ENCODE measurements around the gene BAIAP2L2. TPM values are rescaled to one million over a fixed set of nuclear protein-coding genes. Genes with fewer than 3 reads are reported as not detected.
"Not testable (repeated sequence)": the region's sequence is repeated elsewhere in the genome, so short reads cannot be mapped to it uniquely, and the experiment has no call there.

Gene BAIAP2L2, protein sequence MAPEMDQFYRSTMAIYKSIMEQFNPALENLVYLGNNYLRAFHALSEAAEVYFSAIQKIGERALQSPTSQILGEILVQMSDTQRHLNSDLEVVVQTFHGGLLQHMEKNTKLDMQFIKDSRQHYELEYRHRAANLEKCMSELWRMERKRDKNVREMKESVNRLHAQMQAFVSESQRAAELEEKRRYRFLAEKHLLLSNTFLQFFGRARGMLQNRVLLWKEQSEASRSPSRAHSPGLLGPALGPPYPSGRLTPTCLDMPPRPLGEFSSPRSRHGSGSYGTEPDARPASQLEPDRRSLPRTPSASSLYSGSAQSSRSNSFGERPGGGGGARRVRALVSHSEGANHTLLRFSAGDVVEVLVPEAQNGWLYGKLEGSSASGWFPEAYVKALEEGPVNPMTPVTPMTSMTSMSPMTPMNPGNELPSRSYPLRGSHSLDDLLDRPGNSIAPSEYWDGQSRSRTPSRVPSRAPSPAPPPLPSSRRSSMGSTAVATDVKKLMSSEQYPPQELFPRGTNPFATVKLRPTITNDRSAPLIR
- 0.25 TPM in 1 of 2 replicates, not detected in the other for total RNA-seq

DNA sequence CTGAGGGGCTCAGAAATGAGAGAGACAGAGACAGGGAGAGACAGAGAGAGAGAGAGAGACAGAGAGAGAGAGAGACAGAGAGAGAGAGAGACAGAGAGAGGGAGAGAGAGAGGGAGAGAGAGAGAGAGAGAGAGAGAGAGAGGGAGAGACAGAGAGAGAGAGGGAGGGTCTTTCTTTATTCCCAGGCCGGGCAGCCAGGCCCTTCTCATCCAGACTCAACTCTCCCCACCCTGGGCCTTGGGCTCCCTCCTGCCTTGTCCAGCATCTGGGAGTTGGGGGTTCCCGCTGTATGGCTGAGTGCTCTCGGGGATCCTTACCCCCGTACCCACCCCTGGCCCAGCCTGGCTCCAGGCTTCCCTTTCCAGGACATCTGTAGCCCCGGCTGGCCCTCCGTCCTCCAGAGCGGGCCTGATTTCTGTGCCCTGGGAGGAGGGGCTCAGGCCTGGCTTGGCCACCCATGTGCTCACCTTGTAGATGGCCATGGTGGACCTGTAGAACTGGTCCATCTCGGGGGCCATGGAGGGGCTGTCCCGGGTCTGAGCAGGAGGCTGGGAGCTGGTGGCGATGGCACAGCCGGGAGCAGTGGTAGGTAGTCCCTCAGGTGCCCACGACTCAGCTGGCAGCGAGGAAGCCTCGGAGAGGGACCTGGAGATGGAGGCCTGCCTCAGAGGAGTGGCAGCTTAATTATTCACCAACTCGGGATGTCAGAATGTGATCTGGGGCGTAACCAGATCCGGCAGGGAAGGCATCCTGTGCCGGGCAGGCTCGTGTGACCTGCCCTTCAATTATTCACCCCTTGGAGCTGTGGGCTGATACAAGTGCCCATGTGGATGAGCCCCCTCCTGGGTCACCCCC, at the start of gene BAIAP2L2:
Gene BAIAP2L2 (minus strand): TSS at position 677 of the 855 bp plus-strand sequence. CDS start 159 bp downstream, at position 518.
- no peak for DNase-seq (ENCODE audit: low read depth in 2 of 2)

DNA sequence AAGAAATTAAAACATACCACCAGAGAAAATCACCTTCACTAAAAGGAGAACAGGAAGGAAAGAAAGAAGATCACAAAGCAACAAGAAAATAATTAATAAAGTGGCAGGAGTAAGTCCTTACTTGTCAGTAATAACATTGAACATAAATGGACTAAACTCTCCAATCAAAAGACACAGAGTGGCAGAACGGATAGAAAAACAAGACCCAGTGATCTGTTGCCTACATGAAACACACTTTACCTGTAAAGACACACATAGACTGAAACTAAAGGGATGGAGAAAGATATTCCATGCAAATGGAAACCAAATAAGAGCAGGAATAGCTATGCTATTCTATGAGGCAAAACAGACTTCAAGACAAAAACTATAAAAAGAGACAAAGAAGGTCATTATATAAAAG, 45.2 kb upstream of the BAIAP2L2 start:
- DNase-seq (ENCODE audit: low read depth in 2 of 2) = no peak

DNA sequence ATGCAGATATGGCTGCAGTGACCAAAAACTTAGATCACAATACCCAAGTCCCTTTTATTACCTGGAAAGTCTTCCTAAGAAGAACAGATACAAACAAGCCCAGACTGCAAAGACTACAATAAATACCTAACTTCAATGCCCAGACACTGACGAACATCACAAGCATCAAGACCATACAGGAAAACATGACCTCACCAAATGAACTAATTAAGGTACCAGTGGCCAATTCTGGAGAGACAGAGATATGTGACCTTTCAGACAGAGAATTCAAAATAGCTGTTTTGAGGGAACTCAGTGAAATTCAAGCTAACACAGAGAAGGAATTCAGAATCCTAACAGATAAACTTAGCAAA, 44.1 kb upstream of the BAIAP2L2 start:
- not testable (repeated sequence) for DNase-seq (ENCODE audit: low read depth in 2 of 2)

DNA sequence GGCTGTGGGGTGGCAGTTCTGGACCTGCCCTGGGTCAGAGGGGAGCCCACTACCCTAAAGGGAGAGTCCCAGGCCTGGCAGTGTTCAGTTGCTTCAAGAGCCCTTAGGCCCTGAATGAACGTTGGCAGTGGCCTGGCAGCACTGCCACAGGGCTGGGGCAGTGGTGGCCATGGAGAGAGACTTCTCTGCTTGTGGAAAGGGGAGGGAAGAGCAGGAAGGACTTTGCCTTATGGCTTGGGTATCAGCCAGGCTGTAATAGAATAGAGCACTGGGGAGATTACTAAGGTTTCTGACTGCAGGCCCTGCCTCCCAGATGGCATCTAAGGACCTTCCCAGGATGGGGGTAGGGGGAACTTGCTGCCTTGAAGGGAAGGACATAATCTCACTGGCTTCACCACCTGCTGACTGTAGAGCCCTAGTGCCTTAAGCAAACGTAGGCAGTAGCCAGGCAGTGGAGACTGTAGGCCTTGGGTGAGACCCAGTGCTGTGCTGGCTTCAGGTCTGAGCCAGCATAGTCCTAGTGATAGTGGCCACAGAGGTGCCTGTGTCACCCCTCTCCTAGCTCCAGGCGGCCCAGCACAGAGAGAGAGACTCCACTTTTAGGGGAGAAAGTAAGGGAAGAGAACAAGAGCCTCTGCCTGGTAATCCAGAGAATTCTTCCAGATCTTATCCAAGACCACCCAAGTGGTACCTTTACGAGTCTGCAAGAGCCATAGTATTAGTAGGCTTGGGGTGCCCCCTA, 43.5 kb upstream of the BAIAP2L2 start:
- no peak for DNase-seq (ENCODE audit: low read depth in 2 of 2)

DNA sequence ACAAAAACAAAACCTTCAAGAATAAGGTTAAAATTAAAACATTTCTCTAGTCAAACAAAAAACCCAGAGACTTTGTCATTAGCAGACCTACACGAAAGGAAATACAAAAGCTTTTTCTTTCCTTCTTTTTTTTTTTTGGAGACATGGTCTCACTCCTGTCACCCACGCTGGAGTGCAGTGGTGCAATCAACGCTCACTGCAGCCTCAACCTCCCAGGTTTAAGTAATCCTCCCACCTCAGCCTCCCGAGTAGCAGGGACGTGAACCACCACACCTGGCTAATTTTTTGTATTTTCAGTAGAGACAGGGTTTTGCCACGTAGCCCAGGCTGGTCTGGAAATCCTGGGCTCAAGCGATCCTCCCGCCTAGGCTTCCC, 40.6 kb upstream of the BAIAP2L2 start:
- DNase-seq (ENCODE audit: low read depth in 2 of 2) = no peak

DNA sequence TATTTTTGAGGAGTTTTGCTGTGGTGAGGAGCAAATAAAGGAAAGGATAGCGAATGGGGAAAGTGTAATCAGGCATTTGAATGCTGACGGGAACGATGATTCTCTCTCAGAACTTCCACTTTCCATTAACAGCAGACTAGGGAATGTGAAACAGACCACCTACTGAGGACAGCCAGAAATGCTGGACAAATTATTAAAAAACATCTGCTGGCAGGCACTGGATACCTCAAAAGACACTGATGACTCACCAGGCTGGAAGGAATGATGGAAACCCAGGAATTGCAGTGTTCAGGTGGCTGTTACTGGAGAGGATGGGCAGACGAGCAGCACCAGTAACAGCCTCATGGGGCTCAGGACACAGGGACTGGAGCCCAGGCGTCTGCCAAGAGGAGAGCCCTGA, 37.8 kb upstream of the BAIAP2L2 start:
- DNase-seq (ENCODE audit: low read depth in 2 of 2) = no peak

DNA sequence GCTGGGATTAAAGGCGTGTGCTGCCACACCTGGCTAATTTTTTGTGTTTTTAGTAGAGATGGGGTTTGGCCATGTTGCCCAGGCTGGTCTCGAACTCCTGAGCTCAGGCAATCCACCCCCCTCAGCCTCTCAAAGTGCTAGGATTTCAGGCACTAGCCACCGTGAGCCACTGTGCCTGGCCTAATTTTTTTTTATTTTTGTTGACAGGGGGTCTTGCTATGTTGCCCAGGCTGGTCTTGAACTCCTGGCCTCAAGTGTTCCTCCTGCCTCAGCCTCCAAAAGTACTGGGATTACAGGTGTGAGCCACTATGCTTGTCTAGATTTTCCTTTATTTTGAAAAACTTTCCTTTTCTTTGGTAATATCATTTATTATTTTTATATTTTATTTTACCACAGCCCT, 35.7 kb upstream of the BAIAP2L2 start:
- not testable (repeated sequence) for DNase-seq (ENCODE audit: low read depth in 2 of 2)

DNA sequence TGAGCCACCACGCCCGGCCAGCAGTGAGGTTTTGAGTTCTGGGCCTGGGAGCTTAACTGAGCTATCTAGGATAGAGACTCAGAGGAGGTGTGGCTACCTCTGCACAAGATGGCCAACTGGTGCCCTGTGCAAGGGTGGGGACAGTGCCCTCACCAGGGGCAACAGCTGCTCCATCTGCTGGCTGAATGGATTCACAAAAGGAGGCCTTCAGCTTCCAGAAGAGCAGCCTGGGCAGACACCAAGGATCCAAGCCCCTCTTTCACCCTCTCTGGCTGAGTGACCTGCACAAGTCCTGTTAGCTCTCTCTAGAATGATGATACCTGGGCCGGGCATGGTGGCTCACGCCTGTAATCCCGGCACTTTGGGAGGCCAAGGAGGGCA, 33.5 kb upstream of the BAIAP2L2 start:
- no peak for DNase-seq (ENCODE audit: low read depth in 2 of 2)

DNA sequence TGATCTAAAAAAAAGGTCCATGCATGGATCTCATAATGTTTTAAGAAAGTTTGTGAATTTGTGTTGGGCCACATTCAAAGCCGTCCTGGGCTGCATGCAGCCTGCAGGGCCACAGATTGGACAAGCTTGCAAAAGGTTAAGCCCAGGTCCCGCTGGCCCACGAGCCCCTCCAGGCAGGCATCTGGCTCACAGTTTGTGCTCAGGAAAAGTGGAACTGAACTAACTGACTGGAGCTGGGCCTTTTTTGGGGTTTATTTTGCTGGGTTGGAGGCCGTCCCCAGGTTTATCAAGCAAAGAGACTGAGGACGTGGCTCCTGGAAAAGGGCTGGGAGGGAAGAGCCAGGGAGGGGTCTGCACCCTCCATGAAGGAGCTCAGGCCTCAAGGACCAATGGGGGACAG, 32.1 kb upstream of the BAIAP2L2 start:
- no peak for DNase-seq (ENCODE audit: low read depth in 2 of 2)

DNA sequence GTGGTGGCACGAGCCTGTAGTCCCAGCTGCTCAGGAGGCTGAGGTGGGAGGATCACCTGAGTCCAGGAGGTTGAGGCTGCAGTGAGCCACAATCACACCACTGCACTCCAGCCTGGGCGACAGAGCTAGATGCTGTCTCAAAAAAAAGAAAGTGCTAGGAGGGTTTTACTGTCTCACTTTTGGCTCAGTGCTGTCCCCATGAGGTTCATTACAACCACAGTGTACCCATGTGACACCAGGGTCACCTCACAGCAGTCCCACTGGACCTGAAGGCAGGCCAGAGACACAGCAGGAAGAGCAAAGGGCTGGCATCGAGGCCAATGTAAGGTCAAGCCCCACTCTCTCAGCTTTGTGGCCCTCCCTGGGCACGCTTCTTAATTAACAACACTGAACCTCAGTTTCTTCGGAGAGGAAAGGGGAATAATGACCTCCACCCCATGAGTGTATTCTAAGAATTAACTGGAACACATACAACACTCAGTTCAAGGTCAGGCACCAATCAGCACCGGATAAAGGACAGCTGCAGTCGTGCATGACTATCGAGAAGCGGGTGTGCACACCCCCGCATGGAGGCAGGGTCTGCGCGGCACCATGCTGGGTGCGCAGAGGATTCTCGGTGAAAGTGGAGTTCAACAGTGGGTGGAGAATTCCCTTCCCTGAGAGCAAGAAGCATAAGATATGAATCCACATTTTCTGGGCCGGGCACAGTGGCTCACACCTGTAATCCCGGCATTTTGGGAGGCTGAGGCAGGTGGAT, 30.9 kb upstream of the BAIAP2L2 start:
- no peak for DNase-seq (ENCODE audit: low read depth in 2 of 2)

DNA sequence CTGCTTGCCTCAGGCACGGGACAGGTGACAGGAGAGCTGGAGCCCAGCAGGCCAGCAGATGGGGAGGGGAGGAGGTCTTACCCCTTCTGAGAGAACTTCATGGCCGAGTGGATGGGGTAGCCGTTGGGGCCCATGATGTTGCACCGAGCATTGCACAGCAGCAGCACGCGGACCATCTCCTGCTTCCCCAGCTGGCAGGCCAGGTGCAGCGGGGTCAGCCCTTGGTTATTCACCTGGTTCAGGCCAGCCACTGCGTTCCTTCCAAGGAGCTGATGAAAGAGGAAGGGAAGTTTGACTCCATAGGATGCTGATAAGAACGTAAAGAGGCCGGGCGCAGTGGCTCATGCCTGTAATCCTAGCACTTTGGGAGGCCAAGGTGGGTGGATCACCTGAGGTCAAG, 29.4 kb upstream of the BAIAP2L2 start:
- DNase-seq (ENCODE audit: low read depth in 2 of 2) = no peak

DNA sequence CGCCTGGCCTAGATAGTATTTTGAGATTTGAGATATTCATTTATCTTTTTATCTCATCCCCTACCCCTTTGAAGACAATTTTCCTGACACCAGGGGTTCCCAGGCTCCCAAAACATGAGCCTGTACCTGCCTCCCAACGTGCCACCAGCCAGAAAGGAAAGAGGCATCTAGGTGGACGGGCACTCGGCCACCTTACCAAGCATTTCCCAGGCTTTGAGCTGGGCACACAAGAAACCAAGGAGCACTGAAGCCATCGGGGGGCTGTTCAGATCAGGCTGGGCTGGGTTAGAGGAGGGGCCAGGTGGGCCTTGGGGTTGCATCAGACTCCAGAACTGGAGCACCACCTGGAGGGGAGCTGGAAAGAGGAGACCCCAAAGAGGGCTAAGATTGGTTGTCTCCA, 28.5 kb upstream of the BAIAP2L2 start:
- no peak for DNase-seq (ENCODE audit: low read depth in 2 of 2)

DNA sequence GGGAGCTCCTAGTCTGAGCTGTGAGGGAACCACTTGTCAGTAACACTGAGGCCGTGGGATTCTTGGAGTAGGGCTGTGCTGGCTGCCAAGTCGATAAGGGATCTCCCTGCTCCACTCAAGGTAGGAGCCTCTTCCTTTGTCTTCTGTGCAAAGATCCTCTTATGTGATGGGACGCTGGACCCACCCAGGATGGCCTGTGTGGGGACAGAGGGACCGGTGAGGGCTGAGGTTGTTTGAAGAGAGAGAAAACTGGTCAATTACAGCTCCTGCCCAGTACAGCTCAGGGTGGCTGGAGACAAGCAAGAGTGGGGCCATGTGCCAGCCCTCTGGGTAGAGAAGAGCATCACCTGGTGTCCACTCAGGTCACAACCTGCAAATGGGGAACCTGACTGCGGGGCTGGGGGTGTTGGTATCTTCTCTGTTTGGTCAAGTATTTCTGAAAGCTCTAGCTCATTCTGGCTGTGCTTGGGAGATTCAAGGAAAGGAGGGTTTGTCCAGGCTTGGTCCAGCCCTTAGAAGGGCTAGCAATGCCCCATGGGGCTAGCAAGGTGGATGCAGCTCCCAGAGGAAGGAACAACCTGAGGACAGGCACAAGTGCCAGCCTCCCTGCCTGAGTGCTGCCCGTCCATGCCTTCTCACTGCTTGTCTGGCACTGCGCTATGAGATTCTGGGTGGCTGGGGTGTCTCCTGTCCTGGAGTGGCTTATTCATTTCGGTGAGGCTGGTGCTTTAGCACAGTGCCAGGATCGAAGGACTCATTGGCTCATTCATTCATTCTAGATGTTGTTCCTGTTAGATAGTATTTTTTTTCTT, 27.6 kb upstream of the BAIAP2L2 start:
- DNase-seq (ENCODE audit: low read depth in 2 of 2) = no peak

DNA sequence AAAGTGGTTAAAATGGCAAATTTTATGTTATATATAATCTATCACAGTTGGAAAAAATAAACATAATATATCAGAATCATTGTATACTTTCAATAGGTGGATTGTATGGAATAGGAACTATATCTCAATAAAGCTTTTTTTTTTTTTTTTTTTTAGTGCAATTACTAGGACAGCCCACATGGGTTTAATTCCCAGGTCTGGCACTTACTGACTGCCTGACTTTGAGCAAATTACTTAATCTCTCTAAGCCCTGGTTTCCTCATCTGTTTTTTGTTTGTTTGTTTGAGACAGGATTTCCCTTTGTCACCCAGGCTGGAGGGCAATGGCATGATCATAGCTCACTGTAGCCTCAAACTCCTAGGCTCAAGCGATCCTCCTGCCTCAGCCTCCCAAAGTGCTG, 26.1 kb upstream of the BAIAP2L2 start:
- no peak for DNase-seq (ENCODE audit: low read depth in 2 of 2)

DNA sequence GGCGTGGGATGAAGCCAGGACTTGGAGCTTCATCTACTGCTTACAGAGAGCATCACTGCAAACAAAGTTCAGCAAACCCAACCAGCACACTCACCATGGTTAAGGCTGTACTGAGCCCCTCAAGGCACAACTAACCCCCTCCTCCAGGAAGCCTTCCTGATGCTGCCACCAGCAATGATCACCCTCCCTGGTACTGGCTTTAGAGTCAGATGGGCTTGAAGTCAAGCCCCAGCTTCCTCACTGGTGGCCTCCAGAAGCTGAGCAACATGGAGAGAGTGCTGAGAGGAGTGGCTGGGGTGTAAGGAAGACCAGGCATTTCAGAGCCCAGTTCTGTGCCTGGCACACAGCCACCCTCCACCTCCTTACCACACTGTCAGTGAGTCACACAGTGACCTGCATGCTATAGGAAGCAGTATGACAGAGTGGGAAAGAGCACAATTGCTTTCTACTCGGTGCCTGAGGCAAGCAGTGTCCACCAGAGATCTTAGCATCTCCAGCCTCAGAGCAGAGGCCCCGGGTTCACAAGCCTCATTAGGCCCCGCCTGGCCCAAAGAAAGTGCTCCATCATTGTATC, 24.7 kb upstream of the BAIAP2L2 start:
- peak; percentile 70 to 82 for DNase-seq (ENCODE audit: low read depth in 2 of 2)

DNA sequence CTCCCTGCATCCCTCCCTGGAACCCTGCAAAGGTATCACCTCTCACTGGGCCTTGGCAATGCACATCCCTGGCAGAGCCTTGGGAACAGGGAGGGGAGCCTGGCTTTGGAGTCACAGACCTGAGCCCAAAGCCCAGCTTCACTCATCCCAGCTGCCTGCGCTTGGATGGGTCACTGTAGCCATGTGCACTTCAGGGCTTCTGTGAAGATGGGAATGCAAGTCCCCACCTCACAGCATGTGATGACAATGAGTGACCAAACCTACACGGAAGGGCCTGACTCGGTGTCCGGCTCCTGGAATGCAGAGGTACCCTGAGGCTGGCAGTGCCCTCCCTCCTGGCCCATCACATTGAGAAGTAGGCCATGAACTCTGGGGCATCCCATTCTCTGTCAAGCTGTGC, 22.8 kb upstream of the BAIAP2L2 start:
- no peak for DNase-seq (ENCODE audit: low read depth in 2 of 2)

DNA sequence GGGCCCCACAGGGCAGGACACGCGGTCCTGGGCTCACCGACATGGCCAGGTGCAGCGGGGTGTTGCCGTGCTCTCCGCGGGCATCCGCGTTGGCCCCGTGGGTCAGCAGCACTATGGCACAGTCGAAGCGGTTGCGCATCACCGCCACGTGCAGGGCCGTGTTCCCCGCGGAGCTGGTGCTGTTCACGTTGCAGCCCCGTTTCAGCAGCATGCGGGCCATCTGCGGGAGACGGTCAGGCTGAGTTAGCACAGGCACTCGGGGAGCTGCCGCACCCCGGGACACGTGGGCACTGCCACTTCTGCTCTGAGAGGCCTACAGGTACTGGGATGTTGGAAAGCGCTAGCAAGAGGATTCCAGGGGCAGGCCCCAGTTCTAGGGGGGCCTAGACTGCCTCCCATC, 22.3 kb upstream of the BAIAP2L2 start:
- DNase-seq (ENCODE audit: low read depth in 2 of 2) = no peak

DNA sequence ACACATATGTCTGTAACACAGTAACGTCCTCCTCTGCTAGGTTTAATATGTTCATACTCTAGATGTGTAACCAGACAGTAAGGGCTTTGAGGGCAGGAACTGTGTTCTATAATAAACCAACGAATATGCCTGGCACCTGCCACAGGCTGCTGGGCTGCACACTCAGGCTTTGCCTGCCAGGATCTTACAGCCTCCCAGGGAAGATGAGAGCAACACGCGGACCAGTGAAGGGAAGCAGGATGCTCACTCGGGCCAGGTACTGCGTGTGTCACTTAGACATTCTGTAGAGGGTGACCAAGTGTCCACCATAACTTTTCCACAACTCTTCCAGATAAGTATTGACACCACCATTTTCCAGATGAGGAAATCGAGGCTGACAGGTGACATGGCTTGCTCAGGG, 21.7 kb upstream of the BAIAP2L2 start:
- no peak for DNase-seq (ENCODE audit: low read depth in 2 of 2)

DNA sequence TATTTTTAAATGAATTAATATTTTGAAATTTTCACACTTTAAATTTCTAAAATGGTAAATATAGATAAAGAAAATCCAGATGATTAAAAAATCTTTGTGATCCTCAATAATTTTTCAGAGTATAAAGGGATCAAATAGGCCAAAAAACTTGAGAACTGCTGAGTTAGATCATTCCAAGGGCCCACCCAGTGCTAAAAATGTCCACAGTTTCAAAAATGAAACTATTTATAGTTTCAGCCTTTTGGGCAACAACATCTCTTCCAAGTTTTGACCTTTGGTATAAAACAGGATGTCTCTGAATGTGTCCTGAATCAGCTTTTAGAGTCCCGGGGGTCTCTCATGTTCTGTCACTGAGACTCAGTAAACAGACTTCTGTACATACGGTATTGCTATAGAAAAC, 20.9 kb upstream of the BAIAP2L2 start:
- no peak for DNase-seq (ENCODE audit: low read depth in 2 of 2)

DNA sequence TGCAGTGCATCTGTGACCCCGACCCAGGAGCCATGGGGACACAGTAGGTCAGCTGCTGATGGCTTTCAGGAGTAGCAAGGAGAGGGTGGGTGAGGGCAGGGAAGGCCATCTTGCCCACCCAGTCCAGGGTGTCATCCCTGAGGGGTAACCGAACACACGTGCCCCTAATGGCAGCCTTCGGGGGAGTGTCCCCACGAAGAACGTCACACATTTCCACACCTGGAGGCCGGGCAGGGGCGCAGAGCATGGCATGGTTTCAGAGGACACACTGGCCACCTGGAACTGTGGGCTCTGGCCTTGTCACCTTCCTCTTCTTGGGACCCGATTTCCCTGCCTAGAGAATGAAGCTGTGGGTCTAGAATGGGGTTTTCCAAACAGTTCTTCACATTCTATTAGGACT, 19.4 kb upstream of the BAIAP2L2 start:
- no peak for DNase-seq (ENCODE audit: low read depth in 2 of 2)
